Panc1 (cell line): ENCODE measurements around the gene KPTN.

Experiments
- CTCF ChIP-seq: fragments of 450-650 bp; IDR thresholded peaks from 2 replicates; pipeline ENCODE4 v1.5.1; 2017; ENCODE audit warnings: mild to moderate bottlenecking
- POLR2AphosphoS5 ChIP-seq: IDR thresholded peaks from 2 replicates; pipeline ENCODE4 v1.6.1; 2012; ENCODE audit warnings: mild to moderate bottlenecking, low read depth, low read length, moderate library complexity
- SIN3A ChIP-seq: IDR thresholded peaks from 2 replicates; pipeline ENCODE4 v1.6.1; 2012; ENCODE audit warnings: low read depth, mild to moderate bottlenecking, low read length, moderate library complexity, borderline replicate concordance; ENCODE audit not compliant: insufficient read depth
- TF ChIP-seq, protein P1 (sequence below), 2 experiments: IDR thresholded peaks; 2 replicates each; pipeline ENCODE4 v1.6.1; 2011 to 2012; ENCODE audit warnings: low read depth in 2 of 2, control low read depth in 1 of 2, low read length in 1 of 2, mild to moderate bottlenecking in 1 of 2, moderate library complexity in 1 of 2; ENCODE audit not compliant: insufficient read depth in 1 of 2

GRCh38 chr19:47499863-47500830 lies 16.1 kb upstream of the KPTN start:
- TF ChIP-seq, protein P1, sequence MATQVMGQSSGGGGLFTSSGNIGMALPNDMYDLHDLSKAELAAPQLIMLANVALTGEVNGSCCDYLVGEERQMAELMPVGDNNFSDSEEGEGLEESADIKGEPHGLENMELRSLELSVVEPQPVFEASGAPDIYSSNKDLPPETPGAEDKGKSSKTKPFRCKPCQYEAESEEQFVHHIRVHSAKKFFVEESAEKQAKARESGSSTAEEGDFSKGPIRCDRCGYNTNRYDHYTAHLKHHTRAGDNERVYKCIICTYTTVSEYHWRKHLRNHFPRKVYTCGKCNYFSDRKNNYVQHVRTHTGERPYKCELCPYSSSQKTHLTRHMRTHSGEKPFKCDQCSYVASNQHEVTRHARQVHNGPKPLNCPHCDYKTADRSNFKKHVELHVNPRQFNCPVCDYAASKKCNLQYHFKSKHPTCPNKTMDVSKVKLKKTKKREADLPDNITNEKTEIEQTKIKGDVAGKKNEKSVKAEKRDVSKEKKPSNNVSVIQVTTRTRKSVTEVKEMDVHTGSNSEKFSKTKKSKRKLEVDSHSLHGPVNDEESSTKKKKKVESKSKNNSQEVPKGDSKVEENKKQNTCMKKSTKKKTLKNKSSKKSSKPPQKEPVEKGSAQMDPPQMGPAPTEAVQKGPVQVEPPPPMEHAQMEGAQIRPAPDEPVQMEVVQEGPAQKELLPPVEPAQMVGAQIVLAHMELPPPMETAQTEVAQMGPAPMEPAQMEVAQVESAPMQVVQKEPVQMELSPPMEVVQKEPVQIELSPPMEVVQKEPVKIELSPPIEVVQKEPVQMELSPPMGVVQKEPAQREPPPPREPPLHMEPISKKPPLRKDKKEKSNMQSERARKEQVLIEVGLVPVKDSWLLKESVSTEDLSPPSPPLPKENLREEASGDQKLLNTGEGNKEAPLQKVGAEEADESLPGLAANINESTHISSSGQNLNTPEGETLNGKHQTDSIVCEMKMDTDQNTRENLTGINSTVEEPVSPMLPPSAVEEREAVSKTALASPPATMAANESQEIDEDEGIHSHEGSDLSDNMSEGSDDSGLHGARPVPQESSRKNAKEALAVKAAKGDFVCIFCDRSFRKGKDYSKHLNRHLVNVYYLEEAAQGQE (IDR thresholded peaks at IDR 0.05; ENCODE audit: insufficient read depth in 1 of 2, low read depth in 2 of 2, low read length in 1 of 2) = no peak
- TF ChIP-seq CTCF = no peak
- no peak for TF ChIP-seq POLR2AphosphoS5
- TF ChIP-seq SIN3A = no peak
